ENCODE results near the gene AQP12B. TPM values are rescaled to one million over a fixed set of nuclear protein-coding genes. Genes with fewer than 3 reads are reported as not detected.

Gene AQP12B
- total RNA-seq, 1 donor, result not detected

DNA sequence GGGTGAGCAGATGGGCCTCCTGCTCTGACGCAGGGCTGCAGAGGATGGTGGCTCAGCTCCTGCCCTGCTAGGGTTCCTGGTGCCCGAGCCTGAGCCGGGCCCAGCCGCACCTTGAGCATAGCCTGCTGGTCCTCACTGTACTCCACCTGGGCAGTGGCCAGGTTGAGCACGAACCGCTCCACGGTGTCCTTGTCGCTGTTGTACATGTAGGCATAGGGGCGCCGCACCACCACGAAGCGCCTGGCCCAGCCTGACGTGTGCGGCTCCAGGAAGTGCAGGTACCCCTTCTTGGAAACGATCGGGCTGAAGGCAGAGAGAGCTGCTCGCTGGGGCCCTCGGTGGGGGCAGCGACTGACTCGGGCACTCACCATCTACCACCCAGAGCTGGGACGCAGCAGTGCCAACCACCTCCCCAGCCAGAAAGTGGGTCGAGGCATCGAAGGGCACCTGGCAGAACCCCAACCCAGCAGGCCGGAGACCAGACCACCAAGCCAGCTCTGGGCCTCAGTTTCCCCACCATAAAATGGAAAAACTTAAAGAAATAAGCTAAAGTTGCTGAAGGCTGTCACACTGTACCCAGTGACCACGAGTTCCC is 36.3 kb upstream of the AQP12B start:
- H3K4me3 ChIP-seq (ENCODE audit: low read depth, low read length), result no peak overlapping the region
- no peak for DNase-seq (ENCODE audit: low read depth)
- TF ChIP-seq, protein P1, sequence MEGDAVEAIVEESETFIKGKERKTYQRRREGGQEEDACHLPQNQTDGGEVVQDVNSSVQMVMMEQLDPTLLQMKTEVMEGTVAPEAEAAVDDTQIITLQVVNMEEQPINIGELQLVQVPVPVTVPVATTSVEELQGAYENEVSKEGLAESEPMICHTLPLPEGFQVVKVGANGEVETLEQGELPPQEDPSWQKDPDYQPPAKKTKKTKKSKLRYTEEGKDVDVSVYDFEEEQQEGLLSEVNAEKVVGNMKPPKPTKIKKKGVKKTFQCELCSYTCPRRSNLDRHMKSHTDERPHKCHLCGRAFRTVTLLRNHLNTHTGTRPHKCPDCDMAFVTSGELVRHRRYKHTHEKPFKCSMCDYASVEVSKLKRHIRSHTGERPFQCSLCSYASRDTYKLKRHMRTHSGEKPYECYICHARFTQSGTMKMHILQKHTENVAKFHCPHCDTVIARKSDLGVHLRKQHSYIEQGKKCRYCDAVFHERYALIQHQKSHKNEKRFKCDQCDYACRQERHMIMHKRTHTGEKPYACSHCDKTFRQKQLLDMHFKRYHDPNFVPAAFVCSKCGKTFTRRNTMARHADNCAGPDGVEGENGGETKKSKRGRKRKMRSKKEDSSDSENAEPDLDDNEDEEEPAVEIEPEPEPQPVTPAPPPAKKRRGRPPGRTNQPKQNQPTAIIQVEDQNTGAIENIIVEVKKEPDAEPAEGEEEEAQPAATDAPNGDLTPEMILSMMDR (IDR thresholded peaks at IDR 0.05; ENCODE audit: insufficient read depth, low read depth, low read length), result no peak

DNA sequence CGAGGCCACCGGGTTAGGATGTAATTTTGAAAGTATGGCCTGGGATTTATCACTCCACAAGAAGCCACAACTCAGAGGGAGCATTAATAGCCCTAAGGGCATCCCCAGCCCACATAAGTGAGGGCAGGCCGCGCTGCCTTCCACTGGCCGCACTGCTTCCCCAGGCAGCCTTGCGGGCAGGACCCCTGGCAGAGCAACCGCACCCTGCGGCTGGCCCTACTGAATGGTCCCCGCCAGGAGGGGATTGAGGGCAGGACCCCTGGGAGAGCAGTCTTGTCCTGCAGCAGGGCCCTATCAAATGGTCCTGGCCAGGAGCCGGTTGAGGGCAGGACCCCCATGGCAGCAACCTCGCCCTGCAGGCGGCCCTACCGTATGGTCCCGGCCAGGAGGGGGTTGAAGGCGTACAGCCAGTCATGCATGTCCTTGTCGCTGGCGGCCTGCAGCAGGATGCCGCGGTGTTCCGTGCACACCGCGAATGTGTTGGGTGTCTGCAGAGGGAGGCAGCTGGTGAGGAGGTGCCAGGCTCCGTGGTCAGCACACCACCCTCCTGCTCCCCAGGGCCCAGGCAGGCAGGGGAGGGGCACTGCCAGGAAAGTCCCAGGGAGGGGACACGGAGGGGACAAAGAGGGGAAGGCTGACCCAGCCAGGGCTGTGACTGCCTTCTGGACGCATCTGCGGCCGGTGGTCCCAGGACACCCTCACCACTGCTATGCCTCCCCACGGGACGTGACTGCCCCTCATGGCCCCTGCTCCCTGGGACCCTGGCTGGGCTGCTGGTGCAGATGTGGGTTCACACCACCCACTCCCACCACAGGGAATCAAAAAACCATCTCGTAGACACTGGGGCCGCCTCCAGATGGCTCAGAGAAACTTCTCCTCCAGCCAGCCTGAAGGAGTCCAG is 35.2 kb upstream of the AQP12B start:
- TF ChIP-seq, protein P1 (IDR thresholded peaks at IDR 0.05; ENCODE audit: insufficient read depth, low read depth, low read length), result no peak
- H3K4me3 ChIP-seq (ENCODE audit: low read depth, low read length), result no peak overlapping the region
- no peak for DNase-seq (ENCODE audit: low read depth)

DNA sequence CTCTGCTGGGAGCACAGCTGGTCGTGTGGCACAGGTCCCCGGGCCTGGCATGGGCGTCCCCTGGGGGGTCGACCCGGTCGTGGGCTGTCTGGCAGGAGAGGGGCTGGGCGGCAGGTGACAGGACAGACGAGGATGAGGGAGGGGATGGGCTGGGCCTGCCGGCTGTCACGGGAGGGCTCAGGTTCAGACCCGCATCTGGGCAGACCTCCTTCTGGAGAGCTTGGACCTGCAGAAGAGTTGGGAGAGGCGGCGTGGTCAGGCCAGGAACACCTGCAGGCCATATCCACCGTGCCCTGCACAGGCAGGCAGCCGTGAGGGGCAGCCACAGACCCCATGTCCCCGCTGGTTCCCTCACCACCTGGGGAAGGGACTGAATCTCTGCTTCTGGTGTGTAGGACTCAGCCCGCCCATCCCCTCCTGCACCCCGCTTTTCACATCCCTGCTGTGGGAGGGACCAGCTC is 34.5 kb upstream of the AQP12B start:
- TF ChIP-seq, protein P1 (IDR thresholded peaks at IDR 0.05; ENCODE audit: insufficient read depth, low read depth, low read length), result no peak

DNA sequence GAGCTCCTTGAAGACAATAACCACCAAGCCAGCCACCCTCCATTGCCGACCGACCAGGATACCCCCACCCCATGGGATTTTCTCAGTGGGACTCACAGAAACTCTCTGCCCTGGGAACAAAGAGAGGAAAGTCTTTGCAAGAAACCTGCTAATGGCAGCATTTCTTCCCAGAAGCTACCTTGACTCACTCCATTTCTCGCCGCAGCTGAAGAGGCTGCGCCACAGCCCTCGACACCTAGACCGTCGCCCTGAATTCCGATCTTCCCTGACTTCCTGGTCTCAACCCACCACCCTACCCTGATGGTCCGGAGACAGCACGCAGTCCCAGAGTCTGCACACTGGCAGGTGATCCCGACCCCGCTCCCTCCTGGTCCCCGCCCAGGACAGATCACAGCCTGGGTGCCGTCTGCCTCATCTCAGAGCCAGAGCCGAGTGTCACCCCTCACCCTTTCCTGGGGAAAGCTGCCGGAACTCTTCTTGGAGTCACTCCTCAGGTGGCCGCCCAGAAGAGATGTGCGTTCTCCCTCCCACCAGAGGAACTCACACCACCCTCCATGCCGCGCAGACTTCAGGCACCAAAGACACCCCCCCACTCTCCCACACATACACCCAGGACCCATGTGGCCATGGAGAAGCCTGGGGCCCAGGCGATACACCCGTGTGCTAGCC is 33.6 kb upstream of the AQP12B start:
- no peak overlapping the region for H3K4me3 ChIP-seq (ENCODE audit: low read depth, low read length)
- no peak for DNase-seq (ENCODE audit: low read depth)
- TF ChIP-seq, protein P1 (IDR thresholded peaks at IDR 0.05; ENCODE audit: insufficient read depth, low read depth, low read length), result no peak

More for the DNA sequence above, 34.5 kb upstream of the AQP12B start:
- no peak overlapping the region for H3K4me3 ChIP-seq (ENCODE audit: low read depth, low read length)
- DNase-seq (ENCODE audit: low read depth), result no peak

DNA sequence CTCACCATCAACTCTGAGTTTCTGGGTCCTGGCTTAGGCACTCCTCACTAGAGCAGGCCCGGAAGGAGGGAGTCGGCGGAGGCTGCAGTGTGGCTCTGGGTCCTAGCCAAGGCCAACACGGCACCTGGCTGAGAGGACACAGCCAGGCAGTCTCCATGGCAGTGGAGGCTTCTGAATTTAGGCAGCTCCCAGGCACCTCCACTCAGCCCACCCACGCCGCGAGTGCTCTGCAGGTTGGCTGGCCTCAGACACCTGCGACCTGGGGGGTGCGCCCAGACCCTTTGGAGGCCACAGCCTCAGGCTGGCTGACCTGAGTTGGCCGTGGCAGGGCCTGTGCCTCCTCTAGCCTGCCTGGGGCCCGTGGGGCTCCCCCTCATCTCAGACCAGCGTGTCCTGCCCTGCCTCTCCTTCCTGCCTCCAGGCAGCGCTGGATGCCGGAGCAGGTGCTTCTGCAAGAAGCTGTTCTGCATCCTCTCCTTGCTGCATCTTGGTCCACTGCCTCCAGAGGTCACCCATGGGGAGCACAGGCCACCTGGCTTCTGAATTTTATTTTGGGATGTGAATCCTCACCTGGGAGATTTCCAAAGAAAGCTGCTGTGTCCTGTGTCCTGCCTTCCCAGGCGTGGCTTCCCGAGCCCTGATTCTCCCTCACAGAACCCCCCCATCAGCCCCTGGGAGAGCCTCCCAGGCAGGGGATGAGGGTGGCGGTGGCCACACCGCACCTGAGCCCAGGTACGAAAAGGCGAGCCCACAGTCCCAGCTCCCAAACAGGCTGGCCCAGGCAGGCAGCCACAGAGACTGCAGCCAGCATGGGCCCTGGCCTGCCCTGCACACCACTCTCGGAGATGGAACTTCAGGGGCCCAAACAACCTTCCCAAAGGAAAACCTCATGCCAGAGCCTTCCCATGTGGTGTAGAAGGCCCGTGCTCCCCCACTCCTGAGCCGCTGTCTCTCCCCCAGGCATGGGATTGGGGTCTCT is 32.4 kb upstream of the AQP12B start:
- TF ChIP-seq, protein P1 (IDR thresholded peaks at IDR 0.05; ENCODE audit: insufficient read depth, low read depth, low read length), result no peak
- no peak for DNase-seq (ENCODE audit: low read depth)
- no peak overlapping the region for H3K4me3 ChIP-seq (ENCODE audit: low read depth, low read length)
